H54 (cell line): ENCODE measurements around the gene CAPN10.

Experiments
- DNase-seq: peaks from one replicate; pipeline ENCODE4 v3.0.0; 2011; ENCODE audit warnings: low spot score, mixed read lengths; ENCODE audit not compliant: insufficient read length
- FAIRE-seq: peaks from 3 replicates; lab custom pipeline; 2011; peaks lifted over from hg19 to GRCh38; lab: Jason Lieb, UNC
- POLR2A ChIP-seq: IDR thresholded peaks from 2 replicates; pipeline ENCODE4 v1.6.1; 2011; ENCODE audit warnings: low read depth, mild to moderate bottlenecking, low read length

The CAPN10 gene

DNA sequence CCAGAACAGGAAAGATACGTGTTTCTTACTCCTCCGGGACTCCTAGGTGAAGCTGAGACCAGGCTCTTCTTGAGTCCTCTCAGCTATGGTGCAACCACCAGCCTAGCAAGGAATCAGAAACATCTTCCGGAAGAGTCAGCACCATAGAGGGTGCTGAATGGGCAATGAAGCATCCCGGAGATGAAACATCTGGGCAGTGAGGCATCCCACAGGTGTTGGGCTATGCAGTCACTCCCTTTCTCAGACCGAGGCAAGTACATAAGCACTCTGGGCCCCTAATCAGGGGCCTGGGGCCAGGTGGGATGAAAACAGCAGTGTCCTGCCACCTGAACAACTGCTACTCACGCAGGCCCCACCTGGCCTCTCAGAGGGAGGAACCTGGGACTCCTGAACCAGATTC lies 1.4 kb upstream of the CAPN10 start:
- no peak for TF ChIP-seq POLR2A
- FAIRE-seq (no peak), DNase-seq (no peak)

DNA sequence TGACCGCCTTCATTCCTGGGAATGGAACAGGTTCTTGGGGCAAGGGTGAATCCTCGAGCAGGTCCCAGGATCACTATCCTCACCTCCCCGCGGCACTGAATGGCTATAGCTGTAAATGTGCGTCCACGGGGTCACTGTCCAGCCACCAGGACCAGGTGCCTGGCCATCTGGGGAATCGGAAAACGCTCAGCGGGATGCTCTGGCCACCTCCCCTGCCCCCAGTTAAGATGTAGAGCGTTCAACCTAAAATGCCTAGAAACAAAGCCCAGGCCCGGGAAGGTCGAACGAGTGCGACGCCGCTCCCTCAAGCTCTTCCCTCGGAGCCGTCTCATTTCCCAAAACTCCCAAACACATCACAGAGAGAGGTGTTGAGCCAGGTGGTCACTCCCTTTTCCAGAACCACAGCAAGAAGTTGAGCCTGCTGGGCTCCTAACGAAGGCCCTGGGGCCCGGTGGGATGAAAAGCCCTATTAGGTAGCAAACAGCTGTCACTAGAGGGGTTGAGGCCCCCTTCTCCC lies 795 bp upstream of the CAPN10 start:
- DNase-seq (no peak), FAIRE-seq (no peak)
- no peak for TF ChIP-seq POLR2A

DNA sequence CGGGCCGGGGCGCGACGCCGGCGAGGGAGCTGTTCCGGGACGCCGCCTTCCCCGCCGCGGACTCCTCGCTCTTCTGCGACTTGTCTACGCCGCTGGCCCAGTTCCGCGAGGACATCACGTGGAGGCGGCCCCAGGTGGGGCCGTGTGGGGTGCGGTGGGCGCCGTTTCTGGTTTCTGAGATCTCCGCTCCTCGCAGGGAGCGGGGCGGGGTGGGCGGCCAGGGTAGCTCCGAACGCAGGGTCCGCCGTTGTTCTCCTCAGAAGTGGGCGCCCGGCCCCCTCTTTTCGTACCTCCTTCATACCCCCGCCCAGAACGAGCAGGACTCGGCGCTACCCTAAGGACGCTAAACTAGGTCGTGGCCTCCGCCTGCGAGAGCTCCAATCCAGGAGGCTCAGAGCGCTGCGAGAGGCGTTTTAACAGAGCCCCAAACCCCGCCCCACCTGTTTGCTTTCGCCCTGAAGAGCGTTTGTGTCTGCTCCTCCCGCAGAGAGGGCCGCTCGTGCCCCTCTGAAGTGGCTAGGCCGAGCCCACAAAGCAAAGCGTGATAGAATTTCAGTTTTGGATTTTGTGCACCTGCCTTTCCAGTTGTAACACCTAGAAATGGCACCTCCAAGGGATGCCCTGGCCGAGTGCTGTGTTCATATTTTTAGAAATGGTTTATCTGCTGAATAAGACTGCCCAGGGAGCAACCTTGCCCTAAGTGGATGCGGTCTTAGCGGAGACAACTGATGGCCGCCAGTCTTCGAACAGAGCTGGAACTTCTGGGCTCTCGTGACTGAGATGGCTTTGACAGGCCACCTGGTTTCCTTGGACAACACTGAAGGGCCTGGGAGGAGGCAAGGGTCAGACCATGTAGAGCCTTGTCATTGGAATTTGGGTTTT lies 626 bp downstream of the CAPN10 start:
- FAIRE-seq (no peak), DNase-seq (peak; percentile 60)
- no peak for TF ChIP-seq POLR2A

DNA sequence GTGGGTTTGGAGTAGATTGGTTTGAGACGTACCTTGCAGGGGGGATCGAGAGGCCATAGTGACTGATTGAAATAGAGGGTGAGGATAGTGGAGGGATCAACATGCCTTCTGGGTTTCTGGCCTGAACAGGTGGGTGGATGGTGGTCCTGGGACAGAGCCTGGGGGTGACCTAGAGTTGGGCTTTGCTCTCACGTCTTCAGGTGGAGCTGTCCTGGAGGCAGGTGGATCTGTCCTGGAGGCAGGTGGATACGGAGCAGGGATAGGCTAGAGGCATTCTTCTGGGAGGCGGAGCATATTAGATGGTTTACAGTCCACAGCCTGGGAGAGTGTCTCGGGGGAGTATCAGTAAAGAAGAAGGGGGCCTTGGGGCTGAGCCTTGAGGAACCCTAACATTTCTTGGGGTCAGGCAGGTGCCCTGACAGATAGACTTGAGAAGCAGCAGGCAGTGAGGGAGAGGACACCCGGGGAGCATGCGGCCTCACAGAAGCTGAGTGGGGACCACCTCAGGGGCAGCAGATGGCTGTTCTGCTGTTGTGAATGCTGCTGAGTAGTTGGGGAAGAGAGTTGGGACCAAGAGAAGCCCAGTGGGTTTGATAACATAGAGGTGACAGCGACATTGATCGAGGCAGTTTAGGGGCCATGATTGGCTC lies 1.6 kb downstream of the CAPN10 start:
- TF ChIP-seq POLR2A: no peak
- FAIRE-seq (no peak), DNase-seq (no peak)

DNA sequence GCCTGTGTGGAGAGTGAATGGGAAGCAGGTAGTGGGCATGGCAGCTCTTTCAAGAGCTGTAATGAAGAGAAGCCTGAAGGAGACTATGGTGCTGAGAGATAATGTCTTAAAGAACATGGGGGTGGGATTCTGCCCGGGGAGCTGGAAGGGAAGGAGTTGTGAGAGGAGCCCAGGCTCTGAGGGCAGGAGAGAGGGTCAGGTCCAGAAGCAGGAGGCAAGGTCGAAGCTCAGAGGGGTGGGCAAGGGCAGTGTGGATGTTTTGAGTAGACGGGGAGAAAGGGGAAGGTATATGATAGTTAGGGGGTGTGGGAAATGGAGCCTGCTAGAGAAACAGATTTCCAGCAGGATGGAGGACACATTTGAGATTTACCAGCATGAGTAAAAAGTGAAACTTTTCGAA lies 2.1 kb downstream of the CAPN10 start:
- DNase-seq (no peak), FAIRE-seq (no peak)
- TF ChIP-seq POLR2A: no peak

DNA sequence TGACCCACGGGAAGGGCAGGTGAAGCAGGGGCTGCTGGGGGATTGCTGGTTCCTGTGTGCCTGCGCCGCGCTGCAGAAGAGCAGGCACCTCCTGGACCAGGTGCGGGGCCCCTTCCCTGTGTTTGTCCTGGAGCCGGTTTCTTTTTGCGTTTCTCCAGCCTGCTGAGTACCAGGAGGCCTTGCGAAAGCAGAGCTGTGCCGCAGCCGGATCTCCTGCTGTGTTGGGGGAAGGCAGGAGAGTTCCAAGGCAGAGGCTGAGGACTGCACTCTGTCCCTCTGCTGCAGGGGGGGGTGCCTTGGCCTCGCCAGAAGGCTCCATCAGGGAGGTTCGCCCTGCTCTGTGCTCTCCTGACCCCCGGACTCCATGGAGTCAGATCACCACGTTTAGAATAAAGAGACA lies 2.8 kb downstream of the CAPN10 start:
- DNase-seq (no peak), FAIRE-seq (no peak)
- TF ChIP-seq POLR2A: no peak

DNA sequence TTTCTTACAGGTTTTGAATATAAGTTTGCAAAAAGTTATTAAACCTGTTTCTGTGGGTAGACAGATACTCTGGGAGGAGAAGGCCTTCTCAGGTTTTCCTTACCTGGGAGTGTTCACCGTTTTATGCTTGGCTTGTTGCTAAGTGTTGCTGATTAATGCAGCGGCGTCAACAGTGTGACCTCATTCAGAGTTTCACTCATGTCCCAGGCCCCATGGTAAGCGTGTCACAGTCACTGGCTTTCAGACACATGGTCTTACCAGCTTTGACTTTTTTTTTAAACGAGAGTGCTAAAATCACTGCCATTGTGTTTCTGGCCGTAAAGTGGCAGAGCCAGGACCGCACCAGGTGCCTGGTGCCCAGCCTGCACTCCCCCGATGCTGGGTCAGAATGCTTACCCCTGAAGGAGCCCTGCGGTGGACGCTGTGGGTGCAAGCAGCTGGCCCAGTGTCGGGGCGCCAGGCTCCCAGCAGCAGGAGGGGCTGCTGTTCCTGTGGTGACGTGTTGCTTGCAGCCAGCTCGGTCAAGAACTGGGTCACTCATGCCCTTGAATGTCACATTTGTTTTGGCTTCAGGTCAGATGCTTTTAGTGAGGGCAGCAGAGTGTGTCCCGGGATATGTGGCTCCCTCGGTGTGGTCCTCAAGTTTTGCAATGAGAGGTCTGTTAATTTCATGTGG lies 3.5 kb downstream of the CAPN10 start:
- FAIRE-seq (no peak), DNase-seq (no peak)
- no peak for TF ChIP-seq POLR2A

DNA sequence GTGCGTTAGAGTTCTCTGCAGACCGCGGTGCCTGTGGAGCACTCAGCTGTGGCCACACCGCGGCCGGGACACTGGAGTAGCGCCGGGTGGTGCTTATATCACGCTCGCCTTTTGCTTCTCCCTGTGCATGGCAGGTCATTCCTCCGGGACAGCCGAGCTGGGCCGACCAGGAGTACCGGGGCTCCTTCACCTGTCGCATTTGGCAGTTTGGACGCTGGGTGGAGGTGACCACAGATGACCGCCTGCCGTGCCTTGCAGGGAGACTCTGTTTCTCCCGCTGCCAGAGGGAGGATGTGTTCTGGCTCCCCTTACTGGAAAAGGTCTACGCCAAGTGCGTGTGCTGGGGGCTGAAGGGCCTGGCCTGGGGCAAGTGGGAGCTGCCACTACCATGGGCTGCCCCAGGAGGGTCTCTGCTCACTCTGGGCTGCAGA lies 4.2 kb downstream of the CAPN10 start:
- FAIRE-seq (no peak), DNase-seq (no peak)
- TF ChIP-seq POLR2A: no peak

DNA sequence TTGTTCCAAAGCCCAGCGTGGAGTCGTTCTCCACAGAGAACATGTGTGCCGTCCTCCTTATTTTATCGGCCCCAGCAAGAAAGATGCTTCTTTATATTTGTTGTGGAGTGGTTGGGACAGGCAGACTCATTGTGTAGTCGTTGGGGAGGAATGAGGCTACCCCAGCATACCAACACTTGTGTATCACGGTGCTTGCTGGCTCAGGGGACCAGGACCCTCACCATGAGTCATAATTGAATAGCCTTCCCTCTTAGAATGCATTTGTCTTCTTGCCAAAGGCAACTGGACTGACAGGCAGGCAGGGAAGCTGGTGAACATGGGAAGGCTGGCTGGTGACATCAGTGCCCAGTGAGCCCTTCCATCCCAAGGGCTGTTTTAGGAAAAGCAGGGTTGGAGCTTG lies 4.7 kb downstream of the CAPN10 start:
- FAIRE-seq (no peak), DNase-seq (no peak)
- no peak for TF ChIP-seq POLR2A

DNA sequence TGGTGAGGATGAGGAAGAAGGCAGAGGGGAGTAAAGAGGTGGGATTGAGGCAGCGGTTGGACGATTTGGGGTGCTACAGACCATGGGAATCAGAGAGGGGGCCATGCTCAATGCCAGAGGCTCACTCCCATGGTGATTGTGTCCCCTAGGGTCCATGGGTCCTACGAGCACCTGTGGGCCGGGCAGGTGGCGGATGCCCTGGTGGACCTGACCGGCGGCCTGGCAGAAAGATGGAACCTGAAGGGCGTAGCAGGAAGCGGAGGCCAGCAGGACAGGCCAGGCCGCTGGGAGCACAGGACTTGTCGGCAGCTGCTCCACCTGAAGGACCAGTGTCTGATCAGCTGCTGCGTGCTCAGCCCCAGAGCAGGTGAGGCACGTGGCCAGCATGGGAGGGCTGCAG lies 5.2 kb downstream of the CAPN10 start:
- DNase-seq (no peak), FAIRE-seq (no peak)
- no peak for TF ChIP-seq POLR2A

DNA sequence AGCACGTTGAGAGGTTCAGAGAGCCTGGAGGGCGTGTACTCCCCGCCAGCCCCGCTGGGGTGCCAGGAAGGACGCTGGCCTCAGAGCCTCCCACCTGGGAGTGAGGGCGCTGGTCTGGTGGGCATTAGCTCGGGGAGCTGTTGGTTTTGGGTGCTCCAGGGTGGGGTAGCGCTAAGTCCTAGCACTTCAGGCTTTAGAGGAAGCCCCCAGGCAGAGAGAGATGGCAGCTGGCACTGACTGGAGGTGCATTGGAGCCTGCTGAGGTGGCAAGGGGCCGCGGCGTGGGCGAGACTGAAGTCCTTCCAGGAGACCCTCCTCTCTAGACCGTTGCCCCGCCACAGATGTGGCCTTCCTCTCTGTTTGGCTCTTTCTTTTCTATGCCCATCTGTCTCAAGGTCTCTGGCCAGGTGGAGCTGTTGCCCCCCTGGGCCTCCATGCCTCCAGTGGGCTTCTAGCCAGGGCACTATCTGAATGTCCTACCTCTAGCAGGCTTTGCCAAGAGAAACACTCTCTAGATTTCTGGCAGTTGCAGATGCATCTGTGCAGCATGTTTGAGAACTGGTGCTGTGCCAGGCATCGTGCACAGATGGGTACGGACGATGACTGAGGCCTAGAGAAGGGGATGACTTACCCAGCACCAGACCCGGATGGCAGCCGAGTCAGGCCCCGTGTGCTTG lies 6.6 kb downstream of the CAPN10 start:
- TF ChIP-seq POLR2A: no peak
- no peak for FAIRE-seq
- DNase-seq: no peak

DNA sequence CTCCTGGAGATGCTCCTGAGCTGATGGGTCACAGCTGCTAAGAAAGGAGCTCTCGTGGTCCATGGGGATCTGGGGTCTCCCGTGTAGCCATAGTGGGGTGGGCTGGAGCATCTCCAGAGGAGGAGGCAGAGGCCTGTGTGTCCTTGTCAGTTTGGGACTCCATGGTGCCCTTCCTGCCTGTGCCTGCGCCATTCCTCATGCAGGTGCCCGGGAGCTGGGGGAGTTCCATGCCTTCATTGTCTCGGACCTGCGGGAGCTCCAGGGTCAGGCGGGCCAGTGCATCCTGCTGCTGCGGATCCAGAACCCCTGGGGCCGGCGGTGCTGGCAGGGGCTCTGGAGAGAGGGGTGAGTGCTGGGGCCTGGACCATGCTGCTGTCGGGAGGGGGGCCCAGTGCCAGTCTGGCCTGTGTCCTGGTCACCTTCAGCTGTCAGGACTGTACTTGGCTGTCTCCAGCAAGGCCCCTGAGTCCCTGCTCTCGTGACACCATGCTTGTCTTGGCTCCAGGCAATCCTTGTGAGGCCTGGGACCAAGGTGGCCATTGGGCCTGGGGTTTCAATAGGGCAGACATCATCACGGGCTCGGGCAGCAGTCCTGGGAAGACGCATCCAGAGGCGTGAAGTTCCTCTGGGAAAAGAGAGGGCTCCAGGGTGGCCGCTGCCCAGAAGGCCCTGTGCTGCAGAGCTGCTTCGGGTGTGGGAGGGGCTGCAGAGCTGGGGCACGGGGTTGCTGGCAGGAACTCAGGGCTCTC lies 7.3 kb downstream of the CAPN10 start:
- DNase-seq (no peak), FAIRE-seq (no peak)
- TF ChIP-seq POLR2A: no peak
